Upper lobe of left lung (tissue), 4 donors: ENCODE measurements around the gene CDC27.
"Not testable (repeated sequence)": the region's sequence is repeated elsewhere in the genome, so short reads cannot be mapped to it uniquely, and the experiment has no call there.

ENCODE experiments used
- POLR2A ChIP-seq, 4 donors: fragments of 450-650 bp; IDR thresholded peaks; one replicate each; pipeline ENCODE4 v1.5.1; 2016 to 2017; ENCODE audit warnings: antibody characterized with exemption in 4 of 4, mild to moderate bottlenecking in 2 of 4
- TF ChIP-seq, protein P1 (sequence below), 6 experiments: fragments of 450-650 bp in 4 of 6; fragments of 200-600 bp in 2 of 6; sonication (generic) in 2 of 6; IDR thresholded peaks; one replicate each; pipeline ENCODE4 v1.5.1; 2016 to 2019; ENCODE audit warnings: antibody characterized with exemption in 6 of 6

DNA sequence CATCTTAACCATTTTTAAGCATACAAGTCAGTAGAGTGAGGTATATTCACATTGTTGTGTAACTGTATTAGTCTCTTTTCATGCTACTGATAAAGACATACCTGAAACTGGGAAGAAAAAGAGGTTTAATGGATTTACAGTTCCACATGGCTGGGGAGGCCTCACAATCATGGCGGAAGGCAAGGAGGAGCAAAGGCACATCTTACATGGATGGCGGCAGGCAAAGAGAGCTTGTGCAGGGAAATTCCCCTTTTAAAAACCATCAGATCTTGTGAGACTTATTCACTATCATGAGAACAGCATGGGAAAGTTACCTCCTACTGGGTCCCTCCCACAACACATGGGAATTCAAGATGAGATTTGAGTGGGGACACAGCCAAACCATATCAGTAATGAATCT, 35.0 kb upstream of the CDC27 start:
- not testable (repeated sequence) for TF ChIP-seq POLR2A (IDR thresholded peaks at IDR 0.05)
- TF ChIP-seq, protein P1, sequence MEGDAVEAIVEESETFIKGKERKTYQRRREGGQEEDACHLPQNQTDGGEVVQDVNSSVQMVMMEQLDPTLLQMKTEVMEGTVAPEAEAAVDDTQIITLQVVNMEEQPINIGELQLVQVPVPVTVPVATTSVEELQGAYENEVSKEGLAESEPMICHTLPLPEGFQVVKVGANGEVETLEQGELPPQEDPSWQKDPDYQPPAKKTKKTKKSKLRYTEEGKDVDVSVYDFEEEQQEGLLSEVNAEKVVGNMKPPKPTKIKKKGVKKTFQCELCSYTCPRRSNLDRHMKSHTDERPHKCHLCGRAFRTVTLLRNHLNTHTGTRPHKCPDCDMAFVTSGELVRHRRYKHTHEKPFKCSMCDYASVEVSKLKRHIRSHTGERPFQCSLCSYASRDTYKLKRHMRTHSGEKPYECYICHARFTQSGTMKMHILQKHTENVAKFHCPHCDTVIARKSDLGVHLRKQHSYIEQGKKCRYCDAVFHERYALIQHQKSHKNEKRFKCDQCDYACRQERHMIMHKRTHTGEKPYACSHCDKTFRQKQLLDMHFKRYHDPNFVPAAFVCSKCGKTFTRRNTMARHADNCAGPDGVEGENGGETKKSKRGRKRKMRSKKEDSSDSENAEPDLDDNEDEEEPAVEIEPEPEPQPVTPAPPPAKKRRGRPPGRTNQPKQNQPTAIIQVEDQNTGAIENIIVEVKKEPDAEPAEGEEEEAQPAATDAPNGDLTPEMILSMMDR (IDR thresholded peaks at IDR 0.05): not testable (repeated sequence)
